Stimulated activated CD4-positive, alpha-beta T cell treated with anti-CD3 and anti-CD28 coated beads, Interleukin-15, amount 100 ng/mL, for 48 hours (primary cell): ENCODE measurements around the gene NDUFA12.

ENCODE experiments used
- DNase-seq, 2 donors: peaks; one replicate each; pipeline ENCODE4 v3.0.0-alpha.2; 2020; ENCODE audit warnings: low read depth in 2 of 2

NDUFA12 gene

DNA sequence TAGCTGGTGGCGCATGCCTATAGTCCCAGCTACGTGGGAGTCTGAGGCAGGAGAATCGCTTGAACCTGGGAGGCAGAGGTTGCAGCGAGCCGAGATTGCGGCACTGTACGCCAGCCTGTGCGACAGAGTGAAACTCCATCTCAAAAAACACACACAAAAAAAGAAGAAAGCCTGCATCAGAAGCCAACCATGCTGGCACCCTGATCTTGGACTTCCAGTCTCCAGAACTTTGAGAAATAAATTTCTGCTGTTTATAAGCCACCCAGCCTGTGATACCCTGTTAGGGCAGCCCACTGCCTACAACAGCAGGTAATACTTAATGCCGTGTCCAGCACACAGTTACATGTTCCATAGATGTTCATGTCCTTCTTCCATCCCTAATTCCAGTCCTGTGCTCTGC is 62.7 kb downstream of the NDUFA12 start:
- no peak for DNase-seq

DNA sequence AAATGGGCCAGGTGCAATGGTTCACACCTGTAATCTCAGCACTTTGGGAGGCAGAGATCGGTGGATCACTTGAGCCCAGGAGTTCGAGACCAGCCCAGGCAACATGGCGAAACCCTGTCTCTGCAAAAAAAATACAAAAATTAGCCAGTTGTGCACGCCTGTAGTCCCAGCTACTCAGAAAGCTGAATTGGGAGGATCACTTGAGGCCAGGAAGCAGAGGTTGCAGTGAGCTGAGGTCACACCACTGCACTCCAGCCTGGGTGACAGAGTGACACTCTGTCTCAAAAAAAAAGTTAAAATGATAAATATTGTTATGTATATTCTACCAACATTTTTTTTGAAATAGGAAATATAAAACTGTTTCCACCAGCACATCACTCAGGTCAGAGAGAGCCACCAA is 64.9 kb downstream of the NDUFA12 start:
- no peak for DNase-seq

DNA sequence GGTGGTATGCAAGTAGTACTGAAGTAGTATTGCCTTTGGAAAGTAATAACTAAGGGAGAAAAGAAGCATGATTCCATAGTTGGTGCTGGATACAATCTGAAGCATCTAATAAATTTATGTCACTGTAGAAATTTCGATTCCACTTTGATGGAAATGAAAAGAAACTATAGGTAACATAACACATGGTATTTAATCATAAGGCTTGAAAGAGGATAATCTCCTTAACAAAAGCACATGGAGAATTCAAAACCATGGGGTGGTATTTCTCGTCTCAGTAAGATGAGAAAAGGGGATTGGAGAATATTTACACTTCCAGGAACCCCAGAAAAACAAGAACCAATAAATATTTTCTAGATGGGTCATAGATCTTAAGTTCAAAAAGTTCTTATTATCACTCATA is 72.7 kb downstream of the NDUFA12 start:
- DNase-seq = no peak

DNA sequence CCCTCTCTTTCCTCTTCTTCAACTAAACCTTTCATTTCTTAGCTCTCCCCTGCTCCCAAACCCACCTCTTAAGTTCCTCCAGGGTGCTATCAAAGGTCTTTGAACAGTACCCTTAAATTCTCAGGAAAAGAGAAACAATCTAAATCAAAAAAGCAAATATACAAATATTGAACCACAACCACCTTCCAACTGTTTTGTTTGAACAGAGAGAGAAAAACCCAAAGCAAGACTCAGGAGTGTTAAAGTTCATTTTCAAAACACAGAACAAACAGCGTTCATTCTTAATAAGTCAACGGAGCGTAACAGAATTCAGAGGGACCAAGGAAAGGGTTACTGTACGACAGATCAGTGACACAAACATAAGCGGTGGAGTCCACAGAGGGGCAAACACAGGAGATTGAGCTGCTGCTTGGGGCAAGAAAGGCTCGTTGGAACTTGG is 73.3 kb downstream of the NDUFA12 start:
- no peak for DNase-seq

DNA sequence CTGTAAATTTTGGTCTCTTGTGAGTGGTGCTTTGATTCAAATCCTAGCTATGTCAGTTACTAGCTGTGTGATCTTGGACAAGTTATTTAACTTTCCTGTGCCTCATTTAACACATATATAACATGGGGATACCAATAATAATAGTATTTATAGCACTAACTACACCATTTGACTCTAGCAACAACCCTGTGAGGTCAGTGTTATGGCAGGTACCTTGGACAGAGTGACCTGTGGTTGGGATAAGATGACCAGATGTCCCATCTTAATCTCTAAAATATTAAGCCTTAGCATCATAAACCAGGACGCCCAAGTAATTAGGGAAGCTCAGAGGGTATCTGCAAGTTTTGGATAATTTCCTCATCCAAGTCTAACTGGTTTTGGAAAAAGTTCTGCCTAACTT is 73.7 kb downstream of the NDUFA12 start:
- DNase-seq = no peak

DNA sequence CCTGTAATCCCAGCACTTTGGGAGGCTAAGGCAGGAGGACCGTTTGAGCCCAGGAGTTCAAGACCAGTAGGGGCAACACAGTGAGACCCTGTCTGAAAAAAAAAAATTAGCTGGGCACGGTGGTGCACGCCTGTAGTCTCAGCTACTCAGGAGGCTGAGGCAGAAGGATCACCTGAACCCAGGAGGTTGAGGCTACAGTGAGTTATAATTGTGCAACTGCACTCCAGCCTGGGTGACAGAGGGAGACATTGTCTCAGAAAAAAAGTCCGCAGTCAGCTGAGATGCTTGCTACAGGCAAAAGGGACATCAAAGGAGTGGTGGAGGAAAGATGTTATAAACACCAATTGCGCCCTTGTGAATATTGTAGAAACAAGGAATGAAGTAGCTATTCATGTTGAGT is 77.8 kb downstream of the NDUFA12 start:
- no peak for DNase-seq

DNA sequence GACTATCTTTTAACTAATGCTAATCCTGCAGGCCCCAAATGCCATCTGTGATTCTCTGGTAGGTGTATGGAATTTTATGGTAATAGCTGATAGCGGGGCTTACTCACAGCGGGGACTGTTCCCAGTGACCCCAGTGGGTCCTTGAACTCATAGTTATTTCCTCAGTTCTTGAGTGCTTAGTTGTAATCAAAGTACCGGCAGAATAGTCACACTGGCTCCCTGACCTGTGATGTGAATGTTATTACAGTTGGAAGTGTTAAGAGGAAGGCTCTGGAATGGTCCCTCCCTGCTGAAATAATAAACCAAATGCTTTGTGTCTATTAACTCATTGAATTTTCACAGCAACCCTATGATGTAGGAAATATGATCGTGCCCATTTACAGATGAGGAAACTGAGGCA is 78.3 kb downstream of the NDUFA12 start:
- no peak for DNase-seq

DNA sequence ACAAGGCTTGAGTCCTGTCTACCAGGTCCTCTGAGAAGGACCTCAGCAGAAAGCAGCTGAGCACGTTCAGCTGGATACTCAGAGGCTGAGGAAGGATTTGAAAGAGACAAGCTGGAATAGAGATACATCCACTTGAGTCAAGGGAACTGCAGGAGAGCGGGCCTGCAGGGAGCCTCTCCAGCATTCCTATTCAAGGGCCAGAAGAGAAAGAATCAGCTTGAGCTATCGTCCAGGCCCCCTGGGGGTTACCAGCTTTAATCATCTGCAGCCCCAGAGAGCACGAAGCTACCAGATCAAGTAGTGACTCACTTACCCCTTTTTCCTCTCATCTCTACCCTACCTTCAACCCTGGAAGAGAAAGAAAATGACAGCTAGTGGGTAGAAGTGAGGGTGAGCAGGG is 80.9 kb downstream of the NDUFA12 start:
- DNase-seq = no peak
